CD4-positive, alpha-beta T cell (primary cell): ENCODE data around the gene MIA3. TPM values are rescaled to one million over a fixed set of nuclear protein-coding genes. Genes with fewer than 3 reads are reported as not detected.
A peak's percentile ranks its signal among the peaks of the same experiment; 100 is the strongest.
"Not testable (repeated sequence)": the region's sequence is repeated elsewhere in the genome, so short reads cannot be mapped to it uniquely, and the experiment has no call there.

Experiments used
- ATAC-seq: fragments of 200-7000 bp; cut with Tn5 transposase; one replicate; pipeline ENCODE4 v1.10.0; 2022; ENCODE audit warnings: mild to moderate bottlenecking; ENCODE audit not compliant: poor library complexity
- CTCF ChIA-PET: fragments of 350-600 bp; sonication (Branson Sonifier 250); formaldehyde crosslinking; loops from one replicate; lab custom pipeline; 2021; ENCODE audit warnings: antibody characterized with exemption, inconsistent platforms; lab: Charles Lee
- POLR2A ChIA-PET: fragments of 350-600 bp; sonication (Branson Sonifier 250); formaldehyde crosslinking; loops from one replicate; lab custom pipeline; 2021; ENCODE audit warnings: antibody characterized with exemption, inconsistent platforms; lab: Charles Lee
- DNase-seq, 14 experiments: peaks; one replicate each; pipeline ENCODE4 v3.0.0-alpha.2; 2013 to 2020; ENCODE audit warnings: mixed read lengths in 2 of 14
- H3K27ac ChIP-seq, 2 donors: one replicate each; pipeline versions ENCODE4 v1.5.1 to v1.7.0; 2013; ENCODE audit warnings: low read length in 2 of 2, low read depth in 1 of 2, mild to moderate bottlenecking in 1 of 2
- H3K27me3 ChIP-seq, 2 experiments: 1 replicate in 1 of 2; 2 replicates in 1 of 2; pipeline versions ENCODE4 v1.6.1 to v1.7.0; 2013; ENCODE audit warnings: low read length in 2 of 2, control low read depth in 1 of 2, mild to moderate bottlenecking in 1 of 2, moderate library complexity in 1 of 2; ENCODE audit not compliant: insufficient read depth in 2 of 2, control insufficient read depth in 1 of 2
- H3K36me3 ChIP-seq: one replicate; pipeline ENCODE4 v1.6.1; 2013; ENCODE audit warnings: low read length, control low read depth; ENCODE audit not compliant: insufficient read depth
- H3K4me1 ChIP-seq: one replicate; pipeline ENCODE4 v1.6.1; 2013; ENCODE audit warnings: low read length, control low read depth; ENCODE audit not compliant: insufficient read depth
- H3K4me3 ChIP-seq: one replicate; pipeline ENCODE4 v1.5.1; 2013; ENCODE audit warnings: mild to moderate bottlenecking, low read length, moderate library complexity
- H3K9me3 ChIP-seq, 2 experiments: 1 replicate in 1 of 2; 2 replicates in 1 of 2; pipeline versions ENCODE4 v1.6.1 to v1.7.0; 2013; ENCODE audit warnings: low read length in 2 of 2, mild to moderate bottlenecking in 2 of 2, control low read depth in 1 of 2, moderate library complexity in 1 of 2; ENCODE audit not compliant: control insufficient read depth in 1 of 2, insufficient read depth in 1 of 2
- H3K27ac Mint-ChIP-seq: one replicate; pipeline ENCODE4 v1.8.0; 2020; ENCODE audit warnings: mixed read lengths
- H3K27me3 Mint-ChIP-seq: one replicate; pipeline ENCODE4 v1.8.0; 2021; ENCODE audit warnings: mixed read lengths
- H3K36me3 Mint-ChIP-seq: one replicate; pipeline ENCODE4 v1.8.0; 2021; ENCODE audit warnings: low read depth, mixed read lengths
- H3K4me1 Mint-ChIP-seq: one replicate; pipeline ENCODE4 v1.8.0; 2021; ENCODE audit warnings: low read depth, mixed read lengths
- H3K4me3 Mint-ChIP-seq: one replicate; pipeline ENCODE4 v1.8.0; 2020; ENCODE audit warnings: mild to moderate bottlenecking, mixed read lengths
- H3K9me3 Mint-ChIP-seq: one replicate; pipeline ENCODE4 v1.8.0; 2020; ENCODE audit warnings: mixed read lengths
- intact Hi-C, 2 experiments: fragments of 100-400 bp; cut with DNase I in 1 of 2; cut with micrococcal nuclease in 1 of 2; formaldehyde crosslinking; loops; one replicate each; pipeline versions ENCODE4 v1.15.1 to v1.9.0; 2023 to 2025; cut with DNase I, micrococcal nuclease
- total RNA-seq, 174 experiments: library from RNA in 2 of 174; stranded (reverse) in 2 of 174; gene quantifications; one replicate each; pipeline ENCODE4 v1.2.3 and lab custom pipeline; 2021 to 2026
- TF ChIP-seq, protein P1 (sequence below): fragments of 200-600 bp; IDR thresholded peaks from one replicate; pipeline ENCODE4 v1.8.0; 2022; ENCODE audit warnings: antibody characterized with exemption, mild to moderate bottlenecking

MIA3 gene
- total RNA-seq, 2 experiments from 2014 or later = 123 to 135 TPM

DNA sequence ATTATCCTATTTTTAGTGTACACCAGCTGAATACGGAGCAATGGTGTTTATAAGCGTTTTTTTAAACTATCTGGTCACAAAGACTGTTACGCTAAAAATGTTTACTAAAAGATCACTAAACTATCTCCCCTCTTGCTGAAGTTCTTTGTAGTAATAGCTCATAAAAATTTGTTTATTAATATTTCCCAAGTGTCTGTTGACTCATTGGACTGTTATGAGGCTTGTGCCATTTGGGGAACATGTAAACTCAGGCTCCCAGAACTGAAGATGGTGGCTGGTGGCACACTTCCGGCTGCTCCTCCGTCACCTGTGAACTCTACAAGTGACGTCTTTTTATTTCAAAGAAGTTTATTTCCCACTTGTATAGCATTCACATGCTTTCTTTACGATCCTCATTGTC lies 48.1 kb downstream of the MIA3 start:
- TF ChIP-seq, protein P1, sequence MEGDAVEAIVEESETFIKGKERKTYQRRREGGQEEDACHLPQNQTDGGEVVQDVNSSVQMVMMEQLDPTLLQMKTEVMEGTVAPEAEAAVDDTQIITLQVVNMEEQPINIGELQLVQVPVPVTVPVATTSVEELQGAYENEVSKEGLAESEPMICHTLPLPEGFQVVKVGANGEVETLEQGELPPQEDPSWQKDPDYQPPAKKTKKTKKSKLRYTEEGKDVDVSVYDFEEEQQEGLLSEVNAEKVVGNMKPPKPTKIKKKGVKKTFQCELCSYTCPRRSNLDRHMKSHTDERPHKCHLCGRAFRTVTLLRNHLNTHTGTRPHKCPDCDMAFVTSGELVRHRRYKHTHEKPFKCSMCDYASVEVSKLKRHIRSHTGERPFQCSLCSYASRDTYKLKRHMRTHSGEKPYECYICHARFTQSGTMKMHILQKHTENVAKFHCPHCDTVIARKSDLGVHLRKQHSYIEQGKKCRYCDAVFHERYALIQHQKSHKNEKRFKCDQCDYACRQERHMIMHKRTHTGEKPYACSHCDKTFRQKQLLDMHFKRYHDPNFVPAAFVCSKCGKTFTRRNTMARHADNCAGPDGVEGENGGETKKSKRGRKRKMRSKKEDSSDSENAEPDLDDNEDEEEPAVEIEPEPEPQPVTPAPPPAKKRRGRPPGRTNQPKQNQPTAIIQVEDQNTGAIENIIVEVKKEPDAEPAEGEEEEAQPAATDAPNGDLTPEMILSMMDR = no peak
- no peak for ATAC-seq
- peaks cover 74% of the 10 kb centered on the region for H3K36me3 ChIP-seq
- Mint-ChIP-seq H3K4me1 (peaks cover 25% of the 10 kb centered on the region), H3K27ac (peak overlapping the region; percentile 14), H3K4me3 (no peak overlapping the region), H3K36me3 (peaks cover 82% of the 10 kb centered on the region), H3K27me3 (no peaks in the 10 kb centered on the region), H3K9me3 (no peaks in the 10 kb centered on the region)
- no peaks in the 10 kb centered on the region for H3K9me3 ChIP-seq
- H3K27ac ChIP-seq = no peak overlapping the region
- no peak overlapping the region for H3K4me3 ChIP-seq
- CTCF ChIA-PET = no interaction called here
- POLR2A ChIA-PET = no interaction called here
- peaks cover 4% of the 10 kb centered on the region for H3K4me1 ChIP-seq
- no peak for DNase-seq
- intact Hi-C loops = no loop called here
- H3K27me3 ChIP-seq = no peaks in the 10 kb centered on the region

DNA sequence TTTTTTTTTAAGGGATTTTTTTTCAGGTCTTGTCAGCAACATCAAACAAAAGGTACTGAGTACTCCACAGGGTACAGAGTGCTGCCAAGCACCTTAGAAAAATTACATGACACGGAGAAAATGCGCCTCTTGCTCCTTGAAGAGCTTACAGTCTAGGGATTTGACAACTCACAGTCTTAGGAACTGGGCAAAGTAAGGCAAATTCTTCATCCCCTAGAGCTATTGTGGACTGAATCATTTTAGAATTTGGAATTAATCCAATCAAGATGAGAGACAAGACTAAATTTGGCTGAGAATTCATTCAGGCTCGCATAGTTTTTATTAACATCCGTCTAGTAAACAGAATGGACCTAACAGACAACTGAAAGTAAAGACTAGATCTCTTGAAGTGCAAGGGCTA lies 50.3 kb downstream of the MIA3 start:
- peaks cover 27% of the 10 kb centered on the region for H3K4me1 Mint-ChIP-seq
- H3K27ac Mint-ChIP-seq = peak overlapping the region; percentile 55
- H3K4me1 ChIP-seq, H3K4me3 Mint-ChIP-seq, DNase-seq, intact Hi-C loops, ATAC-seq, POLR2A ChIA-PET, CTCF ChIA-PET, H3K27me3 Mint-ChIP-seq, H3K27me3 ChIP-seq, H3K9me3 Mint-ChIP-seq, H3K27ac ChIP-seq, H3K9me3 ChIP-seq, H3K4me3 ChIP-seq: not testable (repeated sequence)
- peaks cover 82% of the 10 kb centered on the region for H3K36me3 Mint-ChIP-seq
- peaks cover 74% of the 10 kb centered on the region for H3K36me3 ChIP-seq

GRCh38 chr1:222669107-222669506 lies 51.2 kb downstream of the MIA3 start:
- H3K27me3 Mint-ChIP-seq, H3K4me1 ChIP-seq, H3K9me3 ChIP-seq, H3K9me3 Mint-ChIP-seq, H3K27ac ChIP-seq, ATAC-seq, H3K27ac Mint-ChIP-seq, intact Hi-C loops, DNase-seq, H3K4me3 ChIP-seq, CTCF ChIA-PET, H3K4me3 Mint-ChIP-seq, POLR2A ChIA-PET, H3K27me3 ChIP-seq: not testable (repeated sequence)
- H3K36me3 ChIP-seq = peaks cover 68% of the 10 kb centered on the region
- Mint-ChIP-seq H3K36me3 (peaks cover 80% of the 10 kb centered on the region), H3K4me1 (peaks cover 27% of the 10 kb centered on the region)

DNA sequence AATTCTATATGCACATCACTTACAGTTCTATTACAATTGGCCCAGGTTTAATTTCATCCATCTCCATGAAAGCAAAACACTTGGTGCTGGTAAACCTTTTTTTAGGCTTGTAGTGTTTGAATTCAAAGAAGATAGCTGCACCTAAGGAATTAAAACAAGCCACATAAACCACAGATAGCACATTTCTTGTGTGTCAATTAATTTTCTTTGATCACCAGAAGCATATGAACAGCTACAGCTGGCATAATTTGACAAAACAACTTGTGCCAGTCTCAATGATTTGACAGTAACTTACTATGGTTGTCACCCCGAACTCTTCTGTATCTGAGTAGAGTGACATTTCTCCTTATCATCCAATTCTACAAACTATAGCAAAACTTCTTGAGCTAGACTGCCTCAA lies 52.2 kb downstream of the MIA3 start:
- Mint-ChIP-seq H3K4me1 (peaks cover 27% of the 10 kb centered on the region), H3K27me3 (no peaks in the 10 kb centered on the region), H3K9me3 (no peaks in the 10 kb centered on the region), H3K27ac (peak overlapping the region; percentile 89), H3K36me3 (peaks cover 80% of the 10 kb centered on the region), H3K4me3 (no peak overlapping the region)
- ATAC-seq (peak; percentile 62), DNase-seq (no peak)
- Histone ChIP-seq H3K9me3 (no peaks in the 10 kb centered on the region), H3K27me3 (no peaks in the 10 kb centered on the region), H3K4me3 (no peak overlapping the region), H3K27ac (peak overlapping the region in 1 of 2 donors; percentile 9), H3K36me3 (peaks cover 66% of the 10 kb centered on the region), H3K4me1 (peaks cover 5% of the 10 kb centered on the region)
- POLR2A ChIA-PET = interaction anchor here (1.0 to 1.2 kb wide), 2 partner anchors 36 to 41 kb away, joined by 3 to 5 read pairs; no protein-coding TSS in a partner anchor
- TF ChIP-seq, protein P1 = no peak
- CTCF ChIA-PET = no interaction called here
- intact Hi-C loops = no loop called here
